ENCODE data around the gene CRYBG2.

The CRYBG2 gene

GRCh38 chr1:26320896-26321295, 33.0 kb downstream of the CRYBG2 start:
- TF ChIP-seq OSR1 (CRISPR knock-in tag; IDR thresholded peaks at IDR 0.05), result no peak
- TF ChIP-seq ISL1 (CRISPR knock-in tag; IDR thresholded peaks at IDR 0.05), result no peak
- ATAC-seq, result no peak; the same call in 2 of the 3 replicates

- no peak for ATAC-seq
- no peak for TF ChIP-seq ISL1 (CRISPR knock-in tag; IDR thresholded peaks at IDR 0.05)
- TF ChIP-seq ZC3H10 (CRISPR knock-in tag; IDR thresholded peaks at IDR 0.05), result no peak
- TF ChIP-seq RARB (CRISPR knock-in tag; IDR thresholded peaks at IDR 0.05), result no peak
- TF ChIP-seq ZNF8 (CRISPR knock-in tag; IDR thresholded peaks at IDR 0.05), result no peak
- no peak for TF ChIP-seq PATZ1 (CRISPR knock-in tag; IDR thresholded peaks at IDR 0.05; ENCODE audit: borderline replicate concordance)
- no peak for TF ChIP-seq TCF4 (CRISPR knock-in tag; IDR thresholded peaks at IDR 0.05; ENCODE audit: borderline replicate concordance)
Measured at GRCh38 chr1:26318338-26319064, 35.4 kb downstream of the CRYBG2 start.

GRCh38 chr1:26317612-26318337, 36.2 kb downstream of the CRYBG2 start, which contains the start of gene CD52:
Gene CD52 (plus strand): TSS chr1:26317958. CDS start chr1:26318018, 60 bp downstream.
- ATAC-seq, result no peak
- TF ChIP-seq ZFP3 (CRISPR knock-in tag; IDR thresholded peaks at IDR 0.05), result no peak
- no peak for TF ChIP-seq PPARA (CRISPR knock-in tag; IDR thresholded peaks at IDR 0.05; ENCODE audit: borderline replicate concordance)
- TF ChIP-seq ESRRG (CRISPR knock-in tag; IDR thresholded peaks at IDR 0.05), result no peak
- no peak for TF ChIP-seq ZNF565 (CRISPR knock-in tag; conservative IDR thresholded peaks at IDR 0.05; ENCODE audit: low read depth)
- TF ChIP-seq, protein P1, sequence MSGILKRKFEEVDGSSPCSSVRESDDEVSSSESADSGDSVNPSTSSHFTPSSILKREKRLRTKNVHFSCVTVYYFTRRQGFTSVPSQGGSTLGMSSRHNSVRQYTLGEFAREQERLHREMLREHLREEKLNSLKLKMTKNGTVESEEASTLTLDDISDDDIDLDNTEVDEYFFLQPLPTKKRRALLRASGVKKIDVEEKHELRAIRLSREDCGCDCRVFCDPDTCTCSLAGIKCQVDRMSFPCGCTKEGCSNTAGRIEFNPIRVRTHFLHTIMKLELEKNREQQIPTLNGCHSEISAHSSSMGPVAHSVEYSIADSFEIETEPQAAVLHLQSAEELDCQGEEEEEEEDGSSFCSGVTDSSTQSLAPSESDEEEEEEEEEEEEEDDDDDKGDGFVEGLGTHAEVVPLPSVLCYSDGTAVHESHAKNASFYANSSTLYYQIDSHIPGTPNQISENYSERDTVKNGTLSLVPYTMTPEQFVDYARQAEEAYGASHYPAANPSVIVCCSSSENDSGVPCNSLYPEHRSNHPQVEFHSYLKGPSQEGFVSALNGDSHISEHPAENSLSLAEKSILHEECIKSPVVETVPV (CRISPR knock-in tag; IDR thresholded peaks at IDR 0.05), result no peak
- no peak for TF ChIP-seq ZNF8 (CRISPR knock-in tag; IDR thresholded peaks at IDR 0.05)
- TF ChIP-seq ARNTL (CRISPR knock-in tag; IDR thresholded peaks at IDR 0.05; ENCODE audit: borderline replicate concordance, low read depth), result no peak
- no peak for TF ChIP-seq TOX (CRISPR knock-in tag; IDR thresholded peaks at IDR 0.05; ENCODE audit: borderline replicate concordance)
- TF ChIP-seq BACH2 (CRISPR knock-in tag; IDR thresholded peaks at IDR 0.05; ENCODE audit: borderline replicate concordance), result no peak
- TF ChIP-seq POU6F1 (CRISPR knock-in tag; IDR thresholded peaks at IDR 0.05; ENCODE audit: borderline replicate concordance, low read depth), result no peak
- no peak for TF ChIP-seq SNAI2 (CRISPR knock-in tag; IDR thresholded peaks at IDR 0.05)
- no peak for TF ChIP-seq PATZ1 (CRISPR knock-in tag; IDR thresholded peaks at IDR 0.05; ENCODE audit: borderline replicate concordance)
- TF ChIP-seq TSHZ2 (CRISPR knock-in tag; IDR thresholded peaks at IDR 0.05), result no peak
- TF ChIP-seq ZC3H10 (CRISPR knock-in tag; IDR thresholded peaks at IDR 0.05), result no peak
- TF ChIP-seq RARB (CRISPR knock-in tag; IDR thresholded peaks at IDR 0.05), result no peak
- TF ChIP-seq ISL1 (CRISPR knock-in tag; IDR thresholded peaks at IDR 0.05), result no peak
- TF ChIP-seq ZNF70 (CRISPR knock-in tag; IDR thresholded peaks at IDR 0.05), result no peak
- TF ChIP-seq TCF4 (CRISPR knock-in tag; IDR thresholded peaks at IDR 0.05; ENCODE audit: borderline replicate concordance), result no peak
- TF ChIP-seq, protein P2, sequence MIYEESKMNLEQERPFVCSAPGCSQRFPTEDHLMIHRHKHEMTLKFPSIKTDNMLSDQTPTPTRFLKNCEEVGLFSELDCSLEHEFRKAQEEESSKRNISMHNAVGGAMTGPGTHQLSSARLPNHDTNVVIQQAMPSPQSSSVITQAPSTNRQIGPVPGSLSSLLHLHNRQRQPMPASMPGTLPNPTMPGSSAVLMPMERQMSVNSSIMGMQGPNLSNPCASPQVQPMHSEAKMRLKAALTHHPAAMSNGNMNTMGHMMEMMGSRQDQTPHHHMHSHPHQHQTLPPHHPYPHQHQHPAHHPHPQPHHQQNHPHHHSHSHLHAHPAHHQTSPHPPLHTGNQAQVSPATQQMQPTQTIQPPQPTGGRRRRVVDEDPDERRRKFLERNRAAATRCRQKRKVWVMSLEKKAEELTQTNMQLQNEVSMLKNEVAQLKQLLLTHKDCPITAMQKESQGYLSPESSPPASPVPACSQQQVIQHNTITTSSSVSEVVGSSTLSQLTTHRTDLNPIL (CRISPR knock-in tag; IDR thresholded peaks at IDR 0.05; ENCODE audit: low read depth), result no peak

Data from SK-N-SH treated with all-trans-retinoic acid at 6 μM for 48 hours (cell line).